AG10803 (cell line): ENCODE data around the gene ACP5.
"Not testable (repeated sequence)": the region's sequence is repeated elsewhere in the genome, so short reads cannot be mapped to it uniquely, and the experiment has no call there.

Experiments used
- DNase-seq: peaks from one replicate; pipeline ENCODE4 v3.0.0; 2010; ENCODE audit warnings: low read depth
- H3K4me3 ChIP-seq: 2 replicates; pipeline ENCODE4 v1.5.1; 2011; ENCODE audit warnings: mild to moderate bottlenecking, low read length, control low read depth
- TF ChIP-seq, protein P1 (sequence below): conservative IDR thresholded peaks from 2 replicates; pipeline ENCODE4 v1.5.1; 2011; ENCODE audit warnings: mild to moderate bottlenecking, low read length, control low read depth, inconsistent platforms

ACP5 gene

DNA sequence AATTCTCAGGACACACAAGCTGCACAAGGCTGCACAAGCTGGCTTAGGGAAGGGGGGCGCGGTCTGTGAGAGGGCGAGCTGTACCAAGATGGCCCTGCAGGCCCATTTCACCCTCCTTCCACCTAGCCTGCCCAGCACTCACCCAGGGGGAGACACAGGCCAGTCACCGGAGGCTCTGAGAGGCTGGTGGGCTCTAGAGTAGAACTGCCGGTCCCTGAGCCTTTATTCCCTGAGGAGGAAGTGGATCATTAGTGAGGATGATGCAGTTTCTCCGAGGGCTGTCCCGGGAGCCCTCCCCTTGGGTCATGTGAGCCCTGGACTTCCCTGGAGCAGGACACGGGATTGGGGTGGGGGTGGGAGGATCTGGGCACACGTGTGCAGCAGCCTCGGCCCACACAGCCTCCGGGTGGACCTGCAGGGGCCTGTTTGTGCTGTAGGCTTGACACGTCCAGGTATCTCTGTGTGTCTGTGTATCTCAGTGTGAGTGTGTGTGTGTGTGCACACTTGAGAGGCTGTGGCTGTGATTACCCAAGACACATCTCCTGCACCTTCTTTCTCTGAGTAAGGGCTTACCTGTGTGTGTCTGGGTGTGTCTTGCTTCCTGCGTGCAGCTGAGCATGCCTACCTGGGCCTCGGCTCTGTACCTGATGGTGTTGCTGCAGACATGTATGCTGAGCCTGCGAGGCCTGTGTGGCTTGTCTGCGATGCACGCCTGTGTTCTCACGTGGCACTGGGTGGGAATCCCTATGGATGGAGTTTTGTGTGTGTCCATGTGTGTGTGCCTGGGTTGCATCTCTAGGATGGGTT is at the start of gene ACP5:
Gene ACP5 (minus strand): TSS at position 195 of the 807 bp plus-strand sequence. CDS start 328 bp downstream, outside the sequence.
- TF ChIP-seq, protein P1, sequence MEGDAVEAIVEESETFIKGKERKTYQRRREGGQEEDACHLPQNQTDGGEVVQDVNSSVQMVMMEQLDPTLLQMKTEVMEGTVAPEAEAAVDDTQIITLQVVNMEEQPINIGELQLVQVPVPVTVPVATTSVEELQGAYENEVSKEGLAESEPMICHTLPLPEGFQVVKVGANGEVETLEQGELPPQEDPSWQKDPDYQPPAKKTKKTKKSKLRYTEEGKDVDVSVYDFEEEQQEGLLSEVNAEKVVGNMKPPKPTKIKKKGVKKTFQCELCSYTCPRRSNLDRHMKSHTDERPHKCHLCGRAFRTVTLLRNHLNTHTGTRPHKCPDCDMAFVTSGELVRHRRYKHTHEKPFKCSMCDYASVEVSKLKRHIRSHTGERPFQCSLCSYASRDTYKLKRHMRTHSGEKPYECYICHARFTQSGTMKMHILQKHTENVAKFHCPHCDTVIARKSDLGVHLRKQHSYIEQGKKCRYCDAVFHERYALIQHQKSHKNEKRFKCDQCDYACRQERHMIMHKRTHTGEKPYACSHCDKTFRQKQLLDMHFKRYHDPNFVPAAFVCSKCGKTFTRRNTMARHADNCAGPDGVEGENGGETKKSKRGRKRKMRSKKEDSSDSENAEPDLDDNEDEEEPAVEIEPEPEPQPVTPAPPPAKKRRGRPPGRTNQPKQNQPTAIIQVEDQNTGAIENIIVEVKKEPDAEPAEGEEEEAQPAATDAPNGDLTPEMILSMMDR, result no peak
- no peak within 1 kb of the TSS; the same call in 1 of the 2 replicates for H3K4me3 ChIP-seq
- DNase-seq, result no peak

DNA sequence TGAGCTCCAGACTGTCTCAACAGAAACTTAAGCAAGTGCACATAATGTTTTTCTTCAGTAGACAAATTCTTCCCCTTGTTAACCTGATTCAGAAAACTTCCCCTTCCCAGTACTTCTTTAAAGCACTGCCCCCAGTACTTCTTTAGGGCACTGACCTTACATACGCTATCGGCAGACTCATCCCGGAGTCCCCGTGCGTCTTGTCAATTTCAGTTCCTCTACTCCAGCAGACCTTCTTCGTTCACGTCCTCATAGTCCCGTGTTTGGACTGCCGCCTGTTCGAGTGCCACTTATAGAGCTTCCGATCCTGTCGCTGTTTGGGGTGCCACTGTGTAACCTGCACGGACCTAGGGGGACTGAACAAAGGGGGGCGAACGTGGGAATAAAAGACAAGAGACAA is 48.8 kb upstream of the ACP5 start:
- DNase-seq, result no peak
- no peak overlapping the region for H3K4me3 ChIP-seq
- TF ChIP-seq, protein P1, result no peak

DNA sequence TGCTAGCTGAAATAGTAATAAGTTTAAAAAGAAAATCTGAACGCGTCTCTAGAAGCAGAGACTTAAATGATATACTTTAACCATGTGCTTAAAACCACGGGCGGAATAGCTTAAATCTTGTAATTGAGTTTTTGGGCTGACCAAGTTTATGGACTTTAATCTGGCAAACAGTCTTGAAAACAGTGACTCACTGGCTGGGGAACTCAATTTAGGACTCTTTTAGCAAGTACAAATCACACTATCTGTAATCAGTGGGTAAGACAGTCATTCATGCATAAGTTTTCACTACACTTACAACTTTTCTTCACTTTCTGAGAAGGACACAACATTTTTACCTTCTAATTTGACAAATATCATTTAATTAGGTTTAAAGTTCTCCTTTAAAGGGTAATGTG is 46.6 kb upstream of the ACP5 start:
- TF ChIP-seq, protein P1, result no peak
- peak; percentile 69 for DNase-seq
- H3K4me3 ChIP-seq, result no peak overlapping the region

DNA sequence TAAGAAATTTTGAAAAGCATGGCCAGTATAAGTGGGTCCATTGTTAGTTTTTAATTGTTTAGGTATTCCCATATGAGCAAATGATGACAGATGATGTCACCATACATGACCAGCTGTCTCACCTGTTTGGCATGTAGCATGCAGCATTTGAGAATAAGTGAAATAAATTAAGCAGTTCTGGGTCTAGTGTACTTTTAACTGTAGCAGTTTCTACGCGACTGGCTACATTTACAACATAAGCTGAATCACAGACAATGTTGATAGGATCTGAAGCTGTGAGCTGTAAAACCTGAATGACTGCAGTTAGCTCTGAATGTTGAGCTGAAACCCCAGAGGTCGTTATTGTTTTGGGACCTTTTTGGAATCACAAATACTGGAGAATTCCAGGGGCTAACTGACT is 45.0 kb upstream of the ACP5 start:
- H3K4me3 ChIP-seq, DNase-seq: not testable (repeated sequence)

DNA sequence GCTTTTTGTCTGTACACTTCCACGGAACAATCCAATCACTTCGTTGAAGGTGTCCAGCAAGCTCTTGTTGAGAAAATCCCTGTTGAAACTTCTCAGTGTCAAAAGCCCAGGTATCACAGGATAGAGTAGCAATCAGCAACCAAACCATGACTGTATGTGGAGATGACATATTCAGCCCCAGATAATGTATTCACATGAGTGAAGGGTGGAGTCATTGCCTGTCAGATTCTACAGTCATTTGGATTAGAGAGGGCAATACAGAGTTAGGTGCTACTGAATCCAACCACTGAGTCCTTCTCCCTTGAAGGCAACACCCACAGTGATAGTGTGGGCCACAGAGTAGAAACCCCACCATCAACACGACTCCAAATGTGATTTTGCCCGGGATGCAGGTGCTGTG is 43.1 kb upstream of the ACP5 start:
- no peak for DNase-seq
- no peak overlapping the region for H3K4me3 ChIP-seq
- TF ChIP-seq, protein P1, result no peak

DNA sequence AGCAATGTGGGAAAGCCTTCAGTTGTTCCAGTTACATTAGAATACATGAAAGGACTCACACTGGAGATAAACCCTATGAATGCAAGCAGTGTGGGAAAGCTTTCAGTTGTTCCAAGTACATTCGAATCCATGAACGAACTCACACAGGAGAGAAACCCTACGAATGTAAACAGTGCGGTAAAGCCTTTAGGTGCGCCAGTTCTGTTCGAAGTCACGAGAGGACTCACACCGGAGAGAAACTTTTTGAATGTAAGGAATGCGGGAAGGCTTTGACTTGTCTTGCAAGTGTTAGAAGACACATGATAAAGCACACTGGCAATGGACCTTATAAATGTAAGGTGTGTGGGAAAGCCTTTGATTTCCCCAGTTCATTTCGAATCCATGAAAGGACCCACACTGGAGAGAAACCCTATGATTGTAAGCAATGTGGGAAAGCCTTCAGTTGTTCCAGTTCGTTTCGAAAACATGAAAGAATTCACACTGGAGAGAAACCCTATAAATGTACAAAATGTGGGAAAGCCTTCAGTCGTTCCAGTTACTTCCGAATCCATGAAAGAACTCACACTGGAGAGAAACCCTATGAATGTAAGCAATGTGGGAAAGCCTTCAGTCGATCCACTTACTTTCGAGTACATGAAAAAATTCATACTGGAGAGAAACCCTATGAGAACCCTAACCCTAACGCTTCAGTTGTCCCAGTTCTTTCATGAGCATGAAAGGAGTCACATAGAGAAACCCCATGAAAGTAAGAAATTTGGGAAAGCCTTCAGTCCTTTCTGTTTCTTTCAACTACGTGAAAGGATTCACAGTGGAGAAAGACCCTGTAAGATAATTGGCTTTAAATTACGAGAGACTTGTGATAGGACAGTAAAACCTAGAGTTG is 40.0 kb upstream of the ACP5 start:
- TF ChIP-seq, protein P1, result no peak

DNA sequence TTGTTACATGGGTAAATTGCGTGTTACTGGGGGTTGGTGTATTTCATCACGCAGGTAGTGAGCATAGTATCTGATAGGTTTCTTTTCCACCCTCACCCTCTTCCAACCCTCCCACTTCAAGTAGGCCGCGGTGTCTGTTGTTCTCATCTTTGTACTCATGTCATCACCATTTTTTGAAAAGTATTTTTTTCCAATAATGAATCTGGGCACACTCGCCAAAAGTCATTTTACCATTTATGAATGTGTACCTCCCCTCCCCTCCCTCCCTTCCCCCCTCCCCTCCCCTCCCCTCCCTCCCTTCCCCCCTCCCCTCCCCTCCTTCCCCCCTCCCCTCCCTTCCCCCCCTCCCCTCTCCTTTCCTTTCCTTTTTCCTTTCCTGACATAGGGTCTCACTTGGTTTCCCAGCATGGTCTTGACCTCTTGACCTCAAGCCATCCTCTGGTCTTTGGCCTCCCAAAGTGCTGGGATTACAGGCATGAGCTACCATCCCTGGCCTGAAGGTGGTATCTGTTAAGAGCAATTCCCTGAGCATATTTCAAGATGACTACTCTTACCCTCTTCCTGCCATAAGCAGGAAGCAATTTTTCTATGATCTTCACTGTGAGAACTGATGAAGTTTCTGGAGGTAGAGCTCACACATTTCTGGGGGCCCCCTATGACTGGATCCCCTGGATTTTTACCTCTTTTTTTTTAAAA is 35.5 kb upstream of the ACP5 start:
- no peak for DNase-seq
- no peak overlapping the region for H3K4me3 ChIP-seq
- TF ChIP-seq, protein P1, result no peak

More for the DNA sequence above, 40.0 kb upstream of the ACP5 start:
- no peak overlapping the region for H3K4me3 ChIP-seq
- DNase-seq, result no peak
